Occipital lobe (tissue), 2 donors: ENCODE data around the gene PSMB11. TPM values are rescaled to one million over a fixed set of nuclear protein-coding genes. Genes with fewer than 3 reads are reported as not detected.

Experiments used
- DNase-seq: peaks from one replicate; lab custom pipeline; 2025; lab: John Stamatoyannopoulos, UW
- total RNA-seq: library from RNA; depleted of rRNA; stranded (reverse); fragments of >200 nt; gene quantifications from one replicate; pipeline ENCODE4 v1.2.3, GENCODE V29; 2014

PSMB11 gene
- total RNA-seq, 1 donor from 2014 or later = not detected

DNA sequence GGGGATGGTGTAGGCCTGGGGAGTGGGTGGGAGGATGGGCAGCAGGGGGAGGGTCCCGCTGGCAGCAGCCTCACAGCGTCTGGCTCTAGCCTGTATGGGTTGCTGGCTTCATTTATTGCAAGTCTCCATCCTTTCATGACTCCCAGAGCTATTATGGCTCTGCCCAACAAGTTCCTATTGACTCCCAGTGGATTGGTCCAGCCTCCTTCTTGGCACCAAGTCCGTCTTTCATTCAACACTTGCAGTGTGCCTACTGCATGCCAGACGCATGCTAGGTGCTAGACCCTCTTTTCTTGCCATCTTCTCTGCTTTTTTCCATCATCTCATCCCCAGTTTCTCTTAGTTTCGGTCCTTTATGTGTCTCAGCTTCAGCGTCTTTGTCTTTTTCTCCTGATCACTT is 1.1 kb downstream of the PSMB11 start:
- no peak for DNase-seq

DNA sequence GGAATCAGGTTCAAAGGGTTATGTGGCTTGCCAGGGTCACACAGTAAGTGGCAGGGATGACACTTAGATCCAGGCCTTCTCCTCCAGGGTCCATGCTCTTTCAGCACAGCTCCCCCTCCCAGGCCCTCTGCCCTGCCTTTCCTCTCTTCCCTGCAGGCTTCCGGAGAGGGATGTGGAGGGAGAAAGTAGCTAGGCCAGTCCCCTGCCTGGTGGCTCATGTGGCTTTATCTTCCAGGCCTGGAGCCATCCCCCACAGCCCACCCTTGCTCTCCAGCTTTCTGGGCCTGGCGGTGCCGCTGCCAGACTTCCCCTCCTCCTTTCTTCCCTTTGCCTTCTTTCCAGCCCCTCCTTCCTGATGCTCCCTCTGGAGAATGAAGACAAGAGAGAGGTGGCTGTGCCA is 1.7 kb downstream of the PSMB11 start:
- DNase-seq = no peak

GRCh38 chr14:23044840-23045239 is 2.8 kb downstream of the PSMB11 start:
- no peak for DNase-seq

- DNase-seq = no peak
Measured at GRCh38 chr14:23045419-23046357, 3.7 kb downstream of the PSMB11 start.

DNA sequence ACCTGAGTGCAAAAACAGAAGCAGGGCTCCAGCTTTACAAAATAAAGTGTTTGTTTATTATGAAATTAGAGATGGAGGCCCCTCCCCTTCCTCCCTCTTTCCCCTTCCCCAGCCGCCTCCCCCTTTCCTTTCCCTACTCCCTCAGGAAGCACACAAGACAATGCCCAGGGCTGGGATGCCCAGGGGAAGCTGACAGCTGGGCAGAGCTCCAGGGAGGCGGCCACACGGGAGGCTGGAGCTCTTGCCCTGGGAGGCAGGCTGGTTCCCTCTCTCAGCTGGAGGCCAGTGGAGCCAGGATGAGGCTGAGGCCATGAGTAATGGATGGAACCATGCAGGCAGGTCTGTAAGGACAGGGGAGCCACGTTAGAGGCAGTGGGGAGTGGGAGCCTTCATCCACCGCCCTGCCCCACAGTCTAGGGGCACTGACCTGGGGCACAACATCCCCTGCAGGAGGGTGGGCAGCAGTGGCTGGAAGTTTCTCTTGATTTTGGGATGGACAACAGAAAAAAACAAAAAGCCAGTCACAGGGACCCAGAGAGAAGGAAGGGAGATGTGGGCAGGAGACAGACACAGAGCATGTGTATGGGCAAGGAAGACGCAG is 5.1 kb downstream of the PSMB11 start:
- no peak for DNase-seq

DNA sequence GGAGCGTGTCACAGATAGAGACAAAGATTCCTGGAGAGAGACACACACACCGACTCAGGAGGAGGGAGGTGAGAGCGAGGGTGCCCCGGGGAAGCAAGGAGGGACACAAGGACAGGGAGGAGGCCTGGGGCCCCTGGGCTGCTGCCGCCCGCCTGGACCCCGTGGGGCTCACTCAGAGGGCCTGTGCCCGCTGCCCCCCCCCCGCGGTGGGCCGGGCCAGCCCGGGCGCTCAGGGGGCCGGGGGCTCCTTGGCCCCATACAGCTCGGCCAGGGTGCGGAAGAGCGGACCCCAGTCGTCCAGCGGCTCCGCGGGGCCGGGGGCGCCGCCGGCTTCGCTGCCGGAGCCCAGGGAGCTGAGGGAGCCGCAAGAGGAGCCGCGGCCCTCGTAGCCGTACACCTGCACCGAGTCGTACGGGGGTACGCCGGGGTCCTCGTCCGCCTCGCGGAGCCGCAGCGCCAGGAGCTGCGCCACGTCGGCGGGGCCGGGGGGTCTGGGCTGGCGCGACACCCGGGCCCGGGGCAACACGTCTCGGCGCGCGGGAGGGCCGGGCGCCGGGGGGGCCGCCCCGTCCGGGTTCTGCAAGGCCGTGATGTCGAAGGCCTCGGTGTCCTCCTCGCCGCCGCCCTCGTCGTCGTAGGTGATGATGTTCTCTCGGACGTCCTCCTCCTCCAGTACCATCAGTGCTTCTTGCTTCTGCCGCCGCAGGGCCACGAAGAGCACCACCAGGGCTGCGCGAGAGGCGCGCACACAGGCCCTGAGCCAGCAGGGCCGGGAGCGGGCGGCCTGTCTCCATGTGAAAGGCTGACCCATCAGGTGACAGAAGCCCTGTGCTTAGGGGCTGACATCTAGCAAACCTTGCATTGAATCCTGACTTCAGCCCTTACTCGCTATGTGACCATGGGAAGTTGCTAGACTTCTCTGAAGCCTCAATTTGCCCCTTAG is 6.0 kb downstream of the PSMB11 start:
- DNase-seq = no peak

GRCh38 chr14:23049011-23049410 is 7.0 kb downstream of the PSMB11 start:
- DNase-seq = no peak

DNA sequence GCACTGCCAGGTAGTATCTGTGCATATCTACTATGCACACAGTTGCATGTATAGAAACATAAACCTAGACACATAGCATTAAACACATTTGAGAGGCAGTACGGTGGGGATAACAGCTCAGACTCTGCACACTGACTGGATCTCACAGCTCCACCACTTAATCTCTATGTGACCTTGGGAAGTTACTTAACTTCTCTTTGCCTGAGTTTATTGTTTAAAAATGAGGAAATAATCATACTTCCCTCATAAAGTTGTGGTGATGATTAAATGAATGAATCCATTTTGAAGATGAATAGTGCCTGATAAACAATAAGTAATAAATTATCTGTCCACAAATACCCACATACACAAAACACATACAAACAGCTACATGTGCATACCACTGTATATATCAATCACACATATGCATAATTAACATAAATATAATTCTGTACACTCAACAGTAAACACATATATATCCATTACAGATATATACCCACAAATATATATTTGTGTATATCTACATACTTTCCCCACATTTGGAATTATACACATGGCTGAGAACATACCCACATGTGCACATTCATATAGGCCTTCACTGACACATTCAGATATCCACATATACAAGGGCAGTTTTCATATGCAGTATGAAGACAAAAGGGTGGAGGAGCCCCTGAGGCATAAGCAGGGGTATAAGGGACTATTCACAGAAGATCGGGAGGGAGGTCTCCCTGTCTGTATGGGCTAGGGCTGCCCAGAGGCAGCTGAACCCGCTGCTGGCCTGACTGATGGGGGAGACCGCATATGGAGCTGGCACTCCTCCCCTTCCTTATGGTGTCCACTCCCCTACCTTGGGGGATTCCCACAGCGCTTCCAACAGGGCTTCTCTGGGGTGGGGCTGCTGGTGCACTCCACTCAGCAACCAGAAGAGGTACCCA is 9.4 kb downstream of the PSMB11 start:
- DNase-seq = no peak

DNA sequence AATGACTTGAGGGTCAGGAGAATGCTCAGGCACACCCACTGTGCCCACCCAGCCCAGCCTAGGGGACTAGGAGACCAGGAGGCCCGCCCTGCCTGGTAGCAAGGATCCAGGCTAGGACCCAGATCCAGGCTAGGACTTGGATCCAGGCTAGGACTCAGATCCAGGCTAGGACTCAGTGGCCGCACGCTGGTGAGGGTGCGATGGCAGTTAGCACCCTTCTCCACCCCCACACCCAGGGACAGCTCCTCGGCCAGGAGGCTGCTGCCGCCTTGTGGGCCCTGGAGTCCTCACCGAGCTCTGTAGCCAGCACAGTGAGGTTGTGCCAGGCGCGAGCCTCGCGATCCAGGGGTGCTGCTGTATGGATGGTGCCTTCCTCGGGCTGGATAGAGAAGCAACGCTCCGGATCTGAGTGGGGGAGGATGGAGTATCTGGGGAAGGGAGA is 10.2 kb downstream of the PSMB11 start:
- no peak for DNase-seq

- DNase-seq = no peak
Measured at GRCh38 chr14:23052671-23053070, 10.7 kb downstream of the PSMB11 start.

DNA sequence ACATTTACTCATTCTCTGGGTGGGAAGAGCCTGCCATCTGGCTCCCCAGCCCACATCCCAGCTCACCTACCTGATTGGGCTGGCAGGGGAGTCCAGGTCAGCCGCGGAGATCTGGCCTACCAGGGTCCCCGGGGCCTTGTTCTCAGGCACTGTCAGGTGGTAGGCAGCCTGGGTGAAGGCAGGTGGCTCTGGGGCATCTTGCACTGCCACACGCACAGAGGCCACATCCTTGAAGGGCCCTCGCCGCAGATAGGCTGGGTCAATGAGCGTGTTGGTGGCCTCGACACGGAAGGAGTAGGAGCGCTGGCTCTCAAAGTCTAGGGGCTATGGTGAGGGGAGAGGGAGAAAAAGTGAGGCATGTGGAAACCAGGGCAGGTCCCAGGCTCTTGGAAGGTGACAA is 11.4 kb downstream of the PSMB11 start:
- no peak for DNase-seq

DNA sequence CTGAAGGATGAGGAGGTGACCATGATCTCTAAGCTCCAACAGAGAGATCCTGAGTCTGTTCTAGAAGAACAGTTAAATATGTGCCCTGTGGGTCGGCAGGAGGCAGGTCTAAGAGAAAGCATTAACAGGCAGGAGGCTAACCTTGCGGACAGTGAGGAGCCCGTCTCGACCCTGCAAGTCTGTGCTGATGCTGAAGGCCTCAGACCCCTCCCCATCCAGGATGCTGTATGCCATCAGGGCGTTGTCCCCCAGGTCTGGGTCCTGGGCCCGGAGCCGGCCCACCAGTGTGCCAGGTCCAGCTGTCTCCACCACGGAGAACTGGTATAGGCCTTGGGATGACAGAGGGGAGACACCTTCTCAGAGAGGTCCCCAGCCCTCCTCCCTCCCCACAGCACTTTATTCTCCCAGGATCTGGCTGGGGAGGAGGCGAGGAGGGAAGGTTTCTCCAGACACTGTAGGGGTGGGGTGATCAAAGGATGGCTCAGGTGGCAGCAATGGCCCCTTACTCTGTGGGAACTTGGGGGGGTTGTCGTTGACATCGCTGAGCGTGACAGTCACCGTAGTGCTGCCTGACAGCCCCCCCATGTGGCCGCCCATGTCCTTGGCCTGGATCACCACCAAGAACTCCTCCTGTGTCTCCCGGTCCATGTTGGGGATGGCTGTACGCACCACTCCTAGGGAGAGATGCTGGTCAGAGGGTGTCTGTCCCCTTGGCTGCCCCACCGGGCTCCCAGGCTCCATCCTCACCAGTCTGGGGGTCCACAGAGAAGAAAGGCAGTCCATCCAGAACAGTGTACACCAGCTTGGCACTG is 12.2 kb downstream of the PSMB11 start:
- DNase-seq = no peak

- DNase-seq = no peak
Measured at GRCh38 chr14:23055147-23055550, 13.1 kb downstream of the PSMB11 start.

DNA sequence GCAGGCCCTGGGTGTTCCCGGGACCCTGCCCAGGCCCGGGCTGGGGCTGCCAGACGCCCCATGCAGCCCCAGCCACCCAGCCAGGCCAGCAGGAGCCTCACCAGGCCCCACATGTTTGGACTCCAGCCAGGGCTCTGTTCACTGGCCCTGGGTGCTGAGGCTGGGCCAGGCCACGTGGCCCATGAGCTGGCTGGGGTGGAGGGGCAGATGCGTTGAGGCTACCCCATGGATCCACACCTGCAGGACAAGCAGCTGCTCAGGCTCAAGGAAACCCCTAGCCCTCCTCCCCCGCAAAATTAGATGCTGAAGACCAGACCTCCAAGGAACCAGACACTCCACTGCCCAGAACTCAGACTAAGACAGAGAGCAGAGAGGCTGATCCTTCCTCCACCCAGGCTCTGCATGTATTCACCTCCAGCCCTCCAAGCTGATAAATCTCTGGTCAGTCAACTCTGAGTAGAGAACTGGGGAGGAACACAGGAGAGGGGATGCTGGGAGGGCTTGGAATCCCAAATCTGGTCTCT is 13.7 kb downstream of the PSMB11 start:
- no peak for DNase-seq

DNA sequence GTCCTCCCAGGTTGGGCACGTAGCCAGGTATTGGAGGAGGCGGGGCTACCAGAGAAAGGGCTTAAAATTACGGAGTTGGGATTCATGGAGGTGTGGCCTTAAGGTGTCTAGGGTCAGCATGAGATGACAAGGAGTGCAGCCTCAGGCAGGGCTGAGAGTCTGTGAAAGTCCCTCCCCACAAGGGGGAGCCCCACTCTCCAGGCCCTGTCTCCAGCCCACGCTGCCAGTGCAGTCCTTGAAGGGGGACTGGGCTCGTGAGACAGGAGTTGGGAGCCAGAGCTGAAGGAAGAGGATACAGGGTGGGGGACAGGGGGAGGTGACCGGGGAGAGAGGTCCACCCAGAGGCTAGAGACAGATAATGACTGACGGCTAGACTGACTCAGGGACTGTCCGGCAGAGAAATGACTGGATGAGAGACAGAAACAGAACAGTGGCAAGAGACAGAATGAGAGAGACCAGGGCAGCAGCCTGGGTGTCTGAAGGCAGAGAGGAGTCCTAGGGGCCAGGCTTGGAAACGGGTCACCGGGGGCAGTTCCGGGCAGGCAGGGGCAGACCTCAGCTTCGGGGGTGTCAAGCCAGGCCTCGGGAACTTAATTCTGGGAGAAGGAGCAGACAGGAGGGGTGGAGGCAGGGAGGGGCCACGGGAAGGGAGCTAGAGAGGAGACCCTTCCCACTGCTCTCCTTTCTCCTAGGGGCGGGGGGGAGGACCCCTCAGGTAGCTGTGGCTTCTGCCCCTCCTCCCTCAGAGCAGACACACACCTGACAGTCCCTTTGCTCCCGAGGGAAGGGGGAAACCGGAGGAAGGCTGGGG is 14.3 kb downstream of the PSMB11 start:
- no peak for DNase-seq

DNA sequence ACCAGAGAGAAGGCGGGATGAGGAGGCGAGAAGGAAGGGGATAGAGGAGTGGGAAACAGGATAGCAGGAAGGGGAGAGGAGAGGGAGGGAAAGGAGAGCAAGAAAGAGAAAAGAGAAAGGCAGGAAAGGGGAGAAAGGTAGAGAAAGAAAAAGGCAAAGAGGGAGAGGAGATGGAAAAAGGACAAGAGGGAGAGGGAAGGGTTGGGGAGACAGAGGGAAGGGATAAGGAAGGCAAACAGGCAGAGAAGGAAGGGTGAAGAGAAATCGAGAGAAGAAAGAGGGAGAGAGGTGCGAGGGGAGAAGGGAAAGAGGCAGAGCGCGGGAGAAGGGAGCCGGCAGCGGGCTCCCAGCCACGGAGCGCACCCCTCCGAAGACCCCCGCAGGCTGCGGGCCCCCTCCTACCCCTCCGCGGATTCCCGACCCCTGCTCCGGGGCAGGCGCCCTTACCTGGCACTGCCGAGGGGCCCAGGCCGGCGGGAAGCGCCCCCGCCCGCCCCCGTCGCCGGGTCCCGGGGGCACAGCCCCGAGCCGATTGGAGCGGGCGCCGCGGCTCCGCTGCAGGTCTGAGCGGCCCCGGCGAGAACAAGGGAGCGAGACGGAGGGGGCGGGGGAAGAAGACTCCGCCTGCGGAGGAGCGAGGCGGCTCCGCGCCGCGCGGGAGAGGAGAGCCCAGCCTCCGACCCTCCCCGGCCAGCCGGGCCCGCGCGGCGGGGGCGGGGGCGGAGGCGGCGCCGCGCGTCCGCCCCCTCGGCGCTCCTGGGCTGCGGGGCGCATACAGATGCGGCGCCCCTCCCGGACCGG is 15.1 kb downstream of the PSMB11 start, which contains the start of gene CDH24:
Gene CDH24 (minus strand): TSS at position 565 of the 801 bp plus-strand sequence. CDS start 1,787 bp downstream, outside the sequence.
- DNase-seq = no peak

DNA sequence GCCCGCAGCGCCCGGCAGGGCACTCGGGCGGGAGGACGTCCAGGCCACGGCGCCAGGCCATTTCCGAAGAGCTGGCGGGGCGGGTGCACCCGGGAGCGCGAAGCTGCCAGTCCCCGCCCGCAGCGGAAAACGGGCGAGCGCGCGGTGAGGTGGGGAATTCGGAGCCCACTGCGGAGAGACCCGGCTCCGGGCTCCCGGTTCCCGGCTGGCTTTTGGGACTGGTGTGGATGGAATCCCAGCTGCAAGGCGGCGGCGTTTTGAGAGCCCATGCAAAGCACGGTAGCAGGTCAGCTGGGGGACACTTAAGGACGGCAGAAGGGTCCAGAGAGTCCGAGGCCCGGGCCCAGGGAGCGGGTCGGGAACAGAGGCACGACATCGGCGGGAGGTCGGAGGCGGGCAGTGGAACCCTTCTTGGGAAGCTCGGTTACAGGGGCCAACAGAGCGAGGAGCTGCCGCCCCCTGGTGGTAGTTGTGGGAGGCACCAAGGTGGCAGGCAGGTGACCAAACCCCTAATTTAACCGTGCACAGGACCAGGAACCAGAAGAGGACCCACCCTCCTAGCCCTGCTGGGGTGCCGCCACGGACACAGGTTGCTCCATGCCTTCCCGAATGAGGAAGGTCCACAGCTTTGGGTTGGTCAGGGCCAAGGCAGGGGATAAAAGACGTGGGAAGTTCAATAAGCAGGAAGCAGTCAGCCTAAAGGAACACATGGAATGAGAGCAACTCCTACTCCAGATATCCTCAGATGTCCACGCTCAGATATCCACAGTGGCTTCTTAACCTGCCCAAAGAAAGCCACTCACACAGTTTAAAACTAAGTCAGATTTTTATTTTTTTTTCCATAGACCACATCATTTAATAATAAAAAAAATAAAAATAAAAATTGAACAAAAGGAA is 16.0 kb downstream of the PSMB11 start:
- no peak for DNase-seq
